Calu3 (cell line): Measurements from ENCODE around the gene ARHGAP26. TPM values are rescaled to one million over a fixed set of nuclear protein-coding genes. Genes with fewer than 3 reads are reported as not detected.
A peak's percentile ranks its signal among the peaks of the same experiment; 100 is the strongest.

Experiments used
- BruUV-seq: library from RNA; stranded (reverse); fragments of 400-500 nt; replicated peaks from 2 replicates; lab custom pipeline; 2021; lab: Mats Ljungman, UMichigan
- CTCF ChIA-PET: fragments of 300-600 bp; sonication (Branson Sonifier 250); formaldehyde crosslinking; loops from one replicate; lab custom pipeline; 2022; ENCODE audit warnings: antibody characterized with exemption; lab: Charles Lee
- DNase-seq: peaks from one replicate; pipeline ENCODE4 v3.0.0; 2022
- H3K27ac Mint-ChIP-seq: one replicate; pipeline ENCODE4 v1.8.0; 2022; ENCODE audit warnings: mixed read lengths; ENCODE audit not compliant: unreplicated experiment
- H3K27me3 Mint-ChIP-seq: one replicate; pipeline ENCODE4 v1.8.0; 2022; ENCODE audit warnings: mixed read lengths; ENCODE audit not compliant: unreplicated experiment
- H3K36me3 Mint-ChIP-seq: one replicate; pipeline ENCODE4 v1.8.0; 2022; ENCODE audit warnings: mild to moderate bottlenecking, moderate library complexity, mixed read lengths; ENCODE audit not compliant: insufficient read depth, unreplicated experiment
- H3K4me1 Mint-ChIP-seq: one replicate; pipeline ENCODE4 v1.8.0; 2022; ENCODE audit warnings: mild to moderate bottlenecking, low read depth, mixed read lengths; ENCODE audit not compliant: unreplicated experiment
- H3K4me3 Mint-ChIP-seq: one replicate; pipeline ENCODE4 v1.8.0; 2022; ENCODE audit warnings: mild to moderate bottlenecking, low read depth, moderate library complexity, mixed read lengths; ENCODE audit not compliant: unreplicated experiment
- H3K9me3 Mint-ChIP-seq: one replicate; pipeline ENCODE4 v1.8.0; 2022; ENCODE audit warnings: low read depth, mixed read lengths; ENCODE audit not compliant: unreplicated experiment
- intact Hi-C: fragments of 100-400 bp; cut with micrococcal nuclease; formaldehyde crosslinking; loops from one replicate; pipeline ENCODE4 v1.10.0; 2022; ENCODE audit not compliant: unreplicated experiment
- total RNA-seq: library from RNA; stranded (reverse); gene quantifications from 2 replicates; pipeline ENCODE4 v1.2.3, GENCODE V29; 2022
- TF ChIP-seq, protein P1 (sequence below): fragments of 200-600 bp; IDR thresholded peaks from one replicate; pipeline ENCODE4 v1.8.0; 2022; ENCODE audit warnings: antibody characterized with exemption; ENCODE audit not compliant: unreplicated experiment

ARHGAP26 gene
- total RNA-seq, 1 experiment from 2014 or later = 118 TPM

DNA sequence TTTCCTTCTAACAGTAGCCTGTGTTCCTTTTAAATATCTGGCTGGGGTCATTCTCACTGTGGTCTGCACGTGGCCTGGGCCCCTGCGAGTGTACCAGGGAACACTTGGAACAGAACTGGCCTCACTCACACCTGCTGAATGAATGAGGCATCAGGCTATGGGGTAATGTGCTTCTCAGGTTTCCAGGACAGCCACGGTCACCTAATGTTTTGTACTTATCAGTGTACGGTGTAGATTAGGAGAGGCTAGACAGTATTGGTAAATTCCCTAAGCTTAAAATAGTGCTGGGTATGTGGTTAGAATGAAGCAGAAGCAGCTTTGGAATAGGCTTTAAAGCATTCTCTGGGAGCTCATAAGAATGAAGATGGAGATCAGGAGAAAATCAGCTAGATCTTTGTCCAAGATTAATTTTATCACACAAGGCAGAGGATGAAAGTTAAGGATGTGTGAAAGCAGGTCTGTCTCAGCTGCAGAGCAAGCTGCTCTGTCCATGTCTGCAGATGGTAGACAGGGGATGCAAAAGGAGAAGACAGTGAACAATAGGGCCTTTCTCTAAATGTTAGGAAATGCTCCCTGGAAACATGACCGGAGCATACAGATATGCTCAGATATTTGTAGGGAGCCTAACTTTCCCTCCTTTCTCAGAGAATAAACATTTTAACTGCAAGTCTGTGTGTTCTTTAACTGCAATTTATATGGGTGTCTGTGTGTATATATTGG, 365.8 kb downstream of the ARHGAP26 start:
- Mint-ChIP-seq H3K27me3 (no peaks in the 10 kb centered on the region), H3K4me1 (peaks cover 30% of the 10 kb centered on the region), H3K9me3 (no peaks in the 10 kb centered on the region), H3K36me3 (peaks cover 5% of the 10 kb centered on the region), H3K4me3 (no peak overlapping the region), H3K27ac (no peak overlapping the region)
- CTCF ChIA-PET = interaction anchor here (0.7 to 1.8 kb wide), 3 partner anchors 10 to 30 kb away, joined by 3 to 7 read pairs (median 3); no protein-coding TSS in a partner anchor
- TF ChIP-seq, protein P1, sequence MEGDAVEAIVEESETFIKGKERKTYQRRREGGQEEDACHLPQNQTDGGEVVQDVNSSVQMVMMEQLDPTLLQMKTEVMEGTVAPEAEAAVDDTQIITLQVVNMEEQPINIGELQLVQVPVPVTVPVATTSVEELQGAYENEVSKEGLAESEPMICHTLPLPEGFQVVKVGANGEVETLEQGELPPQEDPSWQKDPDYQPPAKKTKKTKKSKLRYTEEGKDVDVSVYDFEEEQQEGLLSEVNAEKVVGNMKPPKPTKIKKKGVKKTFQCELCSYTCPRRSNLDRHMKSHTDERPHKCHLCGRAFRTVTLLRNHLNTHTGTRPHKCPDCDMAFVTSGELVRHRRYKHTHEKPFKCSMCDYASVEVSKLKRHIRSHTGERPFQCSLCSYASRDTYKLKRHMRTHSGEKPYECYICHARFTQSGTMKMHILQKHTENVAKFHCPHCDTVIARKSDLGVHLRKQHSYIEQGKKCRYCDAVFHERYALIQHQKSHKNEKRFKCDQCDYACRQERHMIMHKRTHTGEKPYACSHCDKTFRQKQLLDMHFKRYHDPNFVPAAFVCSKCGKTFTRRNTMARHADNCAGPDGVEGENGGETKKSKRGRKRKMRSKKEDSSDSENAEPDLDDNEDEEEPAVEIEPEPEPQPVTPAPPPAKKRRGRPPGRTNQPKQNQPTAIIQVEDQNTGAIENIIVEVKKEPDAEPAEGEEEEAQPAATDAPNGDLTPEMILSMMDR = no peak
- BruUV-seq = no TSS peak
- no peak for DNase-seq
- intact Hi-C loops = no loop called here

DNA sequence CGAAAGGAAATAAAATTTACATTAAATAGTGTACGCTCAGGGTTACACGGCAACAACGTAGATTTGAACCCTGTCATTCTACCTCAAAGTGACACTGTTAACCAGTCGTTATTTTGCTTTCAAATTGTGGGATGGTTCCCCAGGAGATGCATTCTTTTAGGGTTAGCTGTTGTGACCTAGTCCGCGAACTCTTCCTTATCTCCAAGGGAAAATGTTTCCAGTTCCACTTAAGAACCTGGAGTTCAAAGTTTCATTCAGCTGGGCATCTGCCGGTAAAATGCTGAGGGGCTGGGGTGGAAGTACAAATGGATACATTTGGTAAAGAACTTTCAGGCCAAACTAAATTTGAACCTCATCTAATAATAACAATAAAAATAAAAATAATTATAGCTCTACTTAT, 368.7 kb downstream of the ARHGAP26 start:
- no peaks in the 10 kb centered on the region for H3K9me3 Mint-ChIP-seq
- CTCF ChIA-PET = interaction anchor here (0.6 to 0.7 kb wide), 2 partner anchors 37 to 100 kb away, joined by 3 read pairs; no protein-coding TSS in a partner anchor
- intact Hi-C loops = no loop called here
- no TSS peak for BruUV-seq
- TF ChIP-seq, protein P1 = no peak
- no peak overlapping the region for H3K4me3 Mint-ChIP-seq
- H3K4me1 Mint-ChIP-seq = peaks cover 30% of the 10 kb centered on the region
- peaks cover 5% of the 10 kb centered on the region for H3K36me3 Mint-ChIP-seq
- DNase-seq = no peak
- no peak overlapping the region for H3K27ac Mint-ChIP-seq
- H3K27me3 Mint-ChIP-seq = no peaks in the 10 kb centered on the region

DNA sequence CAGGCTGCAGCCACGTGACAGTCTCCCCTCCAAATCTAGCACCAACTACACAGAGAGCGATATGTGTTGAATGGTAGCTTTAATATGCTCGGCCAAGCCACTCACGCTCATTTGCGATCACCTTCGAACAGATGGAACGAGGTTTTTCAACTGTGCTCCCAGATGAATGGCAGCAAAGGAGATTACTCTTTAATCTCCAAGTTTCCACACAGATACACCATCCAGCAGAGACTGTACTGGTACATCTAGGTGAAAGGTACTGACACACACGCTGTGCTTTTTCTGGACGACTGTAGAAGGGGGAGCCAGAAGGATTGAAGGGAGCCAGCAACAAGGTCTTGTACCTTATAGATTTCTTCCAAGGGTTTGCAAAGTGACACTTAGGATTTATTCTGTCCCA, 369.4 kb downstream of the ARHGAP26 start:
- H3K4me3 Mint-ChIP-seq = no peak overlapping the region
- intact Hi-C loops = no loop called here
- no peaks in the 10 kb centered on the region for H3K27me3 Mint-ChIP-seq
- H3K4me1 Mint-ChIP-seq = peaks cover 23% of the 10 kb centered on the region
- TF ChIP-seq, protein P1 = no peak
- CTCF ChIA-PET = interaction anchor here (0.6 to 1.1 kb wide), 2 partner anchors 33 to 332 kb away, joined by 5 read pairs; no protein-coding TSS in a partner anchor
- BruUV-seq = no TSS peak
- H3K27ac Mint-ChIP-seq = no peak overlapping the region
- DNase-seq = no peak
- no peaks in the 10 kb centered on the region for H3K9me3 Mint-ChIP-seq
- no peaks in the 10 kb centered on the region for H3K36me3 Mint-ChIP-seq

DNA sequence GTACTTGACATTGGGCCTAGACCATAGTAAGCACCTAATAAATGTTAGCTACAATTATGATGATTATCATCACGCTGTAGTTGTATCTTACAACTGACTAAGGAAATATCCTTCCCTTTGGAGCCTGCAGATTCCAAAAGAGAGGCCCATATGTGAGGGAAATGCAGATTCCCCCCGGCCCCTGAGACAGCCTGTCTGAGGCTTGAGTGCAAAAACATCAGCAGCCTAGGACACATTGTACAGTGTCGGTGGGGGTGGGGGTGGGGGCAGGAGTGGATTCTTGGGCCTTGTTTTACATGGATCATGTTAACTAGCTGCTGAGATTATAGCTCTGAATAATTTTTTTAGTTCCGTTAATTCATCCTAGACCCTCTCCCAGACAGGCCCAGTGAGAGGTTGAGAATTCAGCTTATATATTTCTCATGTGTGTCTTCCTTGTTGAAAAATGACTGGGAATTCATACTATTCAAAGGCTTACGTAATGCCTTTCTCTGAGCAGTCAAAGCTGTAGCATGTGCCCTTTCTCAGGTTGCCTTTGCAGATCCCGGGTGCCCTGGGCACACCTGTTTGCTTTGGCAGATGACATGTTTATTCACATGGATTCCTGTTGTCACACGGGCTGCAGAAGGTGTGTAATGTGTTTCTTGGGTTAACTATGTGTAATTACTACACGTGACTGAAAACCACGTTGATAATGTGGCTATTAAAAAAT, 370.5 kb downstream of the ARHGAP26 start:
- H3K36me3 Mint-ChIP-seq = no peaks in the 10 kb centered on the region
- intact Hi-C loops = no loop called here
- H3K27ac Mint-ChIP-seq = no peak overlapping the region
- no peaks in the 10 kb centered on the region for H3K27me3 Mint-ChIP-seq
- no TSS peak for BruUV-seq
- H3K4me1 Mint-ChIP-seq = peaks cover 15% of the 10 kb centered on the region
- peak; percentile 43 for DNase-seq
- H3K9me3 Mint-ChIP-seq = no peaks in the 10 kb centered on the region
- TF ChIP-seq, protein P1 = no peak
- CTCF ChIA-PET = interaction anchor here (1.1 kb wide), 1 partner anchor 35 kb away, joined by 5 read pairs; no protein-coding TSS in a partner anchor
- no peak overlapping the region for H3K4me3 Mint-ChIP-seq
